ENCODE data around the gene RBM44.

GRCh38 chr2:237888389-237888788 lies 89.8 kb downstream of the RBM44 start:
- TF ChIP-seq POLR2A (IDR thresholded peaks at IDR 0.05) = no peak
- TF ChIP-seq, protein P1, sequence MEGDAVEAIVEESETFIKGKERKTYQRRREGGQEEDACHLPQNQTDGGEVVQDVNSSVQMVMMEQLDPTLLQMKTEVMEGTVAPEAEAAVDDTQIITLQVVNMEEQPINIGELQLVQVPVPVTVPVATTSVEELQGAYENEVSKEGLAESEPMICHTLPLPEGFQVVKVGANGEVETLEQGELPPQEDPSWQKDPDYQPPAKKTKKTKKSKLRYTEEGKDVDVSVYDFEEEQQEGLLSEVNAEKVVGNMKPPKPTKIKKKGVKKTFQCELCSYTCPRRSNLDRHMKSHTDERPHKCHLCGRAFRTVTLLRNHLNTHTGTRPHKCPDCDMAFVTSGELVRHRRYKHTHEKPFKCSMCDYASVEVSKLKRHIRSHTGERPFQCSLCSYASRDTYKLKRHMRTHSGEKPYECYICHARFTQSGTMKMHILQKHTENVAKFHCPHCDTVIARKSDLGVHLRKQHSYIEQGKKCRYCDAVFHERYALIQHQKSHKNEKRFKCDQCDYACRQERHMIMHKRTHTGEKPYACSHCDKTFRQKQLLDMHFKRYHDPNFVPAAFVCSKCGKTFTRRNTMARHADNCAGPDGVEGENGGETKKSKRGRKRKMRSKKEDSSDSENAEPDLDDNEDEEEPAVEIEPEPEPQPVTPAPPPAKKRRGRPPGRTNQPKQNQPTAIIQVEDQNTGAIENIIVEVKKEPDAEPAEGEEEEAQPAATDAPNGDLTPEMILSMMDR (IDR thresholded peaks at IDR 0.05) = no peak

Measured in testis (tissue), 2 donors.